ENCODE data around the gene CCDC175.

GRCh38 chr14:59564366-59564765 lies 12.2 kb downstream of the CCDC175 start:
- TF ChIP-seq POLR2A (IDR thresholded peaks at IDR 0.05) (no peak), CTCF (IDR thresholded peaks at IDR 0.05) (no peak)

Data from vagina (tissue), 2 donors.